ENCODE data around the gene PEAK1. TPM values are rescaled to one million over a fixed set of nuclear protein-coding genes. Genes with fewer than 3 reads are reported as not detected.

Gene PEAK1
- total and polyA plus RNA-seq, 10 of the 15 experiments (the other 5 are each of a cell fraction or from before 2014, with no cell fraction given): 0.62 to 24.2 (median 11.2) TPM

- Histone ChIP-seq H3K4me1 (ENCODE audit: control insufficient read depth, insufficient read depth, low read length) (peaks cover 13% of the 10 kb centered on the region), H3K27me3 (replicated peaks in 1 of 2; ENCODE audit: control insufficient read depth in 2 of 2, insufficient read depth in 2 of 2, low read length in 1 of 2) (no peaks in the 10 kb centered on the region), H3K79me2 (ENCODE audit: control insufficient read depth, insufficient read depth, low read length) (no peaks in the 10 kb centered on the region), H3K9me3 (replicated peaks; ENCODE audit: control insufficient read depth, insufficient read depth, low read length) (no peaks in the 10 kb centered on the region; the same call in 2 of the 3 replicates), H3K27ac (ENCODE audit: control insufficient read depth, insufficient read depth) (no peak overlapping the region), H3K4me2 (ENCODE audit: control insufficient read depth, insufficient read depth) (no peak overlapping the region), H3K36me3 (ENCODE audit: control insufficient read depth in 2 of 2, insufficient read depth in 2 of 2, low read length in 1 of 2) (no peaks in the 10 kb centered on the region), H3K4me3 (no peak overlapping the region), H2AFZ (ENCODE audit: control insufficient read depth, low read depth, low read length) (no peak overlapping the region), H4K20me1 (ENCODE audit: control insufficient read depth, insufficient read depth) (no peaks in the 10 kb centered on the region), H3K9ac (ENCODE audit: control insufficient read depth, insufficient read depth, low read length) (no peak overlapping the region)
- CTCF ChIA-PET: interaction anchor here (0.6 to 1.6 kb wide), 3 partner anchors 22 to 410 kb away, joined by 4 to 6 read pairs (median 4); no protein-coding TSS in a partner anchor
- no peak for FAIRE-seq
- POLR2A ChIA-PET: interaction anchor here (0.7 kb wide), 1 partner anchor 1994 kb away, joined by 3 read pairs; no protein-coding TSS in a partner anchor
- intact Hi-C loops (cut with micrococcal nuclease; ENCODE audit: unreplicated experiment): no loop called here
- RAD21 ChIA-PET (ENCODE audit: unreplicated experiment): interaction anchor here (1.0 to 3.5 kb wide), 3 partner anchors 22 to 43 kb away, joined by 3 to 14 read pairs (median 3); no protein-coding TSS in a partner anchor
- in situ Hi-C loops (cut with MboI): no loop called here
- DNase-seq (ENCODE audit: low read depth, low spot score): no peak
- SMC1A ChIA-PET (ENCODE audit: uncharacterized antibody, unreplicated experiment): interaction anchor here (0.7 to 2.1 kb wide), 9 partner anchors 8 to 205 kb away, joined by 3 to 7 read pairs (median 4); no protein-coding TSS in a partner anchor
- TF ChIP-seq MEF2A (IDR thresholded peaks at IDR 0.05; ENCODE audit: insufficient read depth, low read depth, low read length): no peak
- TF ChIP-seq CBFB (IDR thresholded peaks at IDR 0.05; ENCODE audit: low read depth): no peak
- no peak for TF ChIP-seq ZBTB11 (CRISPR knock-in tag; IDR thresholded peaks at IDR 0.05)
- TF ChIP-seq ZNF592 (IDR thresholded peaks at IDR 0.05): no peak
- TF ChIP-seq BCL11A (IDR thresholded peaks at IDR 0.05; ENCODE audit: low read depth, low read length): no peak
- no peak for TF ChIP-seq NR2C2 (IDR thresholded peaks at IDR 0.05; ENCODE audit: borderline replicate concordance, control insufficient read depth, insufficient read length, low read depth)
- TF ChIP-seq CHD1 (IDR thresholded peaks at IDR 0.05; ENCODE audit: low read depth, low read length): no peak
- no peak for TF ChIP-seq RAD21 (IDR thresholded peaks at IDR 0.05; ENCODE audit: insufficient read depth, low read depth, low read length)
- TF ChIP-seq CHD2 (IDR thresholded peaks at IDR 0.05; ENCODE audit: borderline replicate concordance, low read depth, low read length): no peak
- no TSS peak for BruUV-seq (replicated peaks)
- ATAC-seq: no peak; the same call in 2 of the 3 replicates
Measured at GRCh38 chr15:77384086-77384485, 35.8 kb downstream of the PEAK1 start.

Measured in GM12878 (cell line).